ENCODE measurements around the gene DNAH7. TPM values are rescaled to one million over a fixed set of nuclear protein-coding genes. Genes with fewer than 3 reads are reported as not detected.

The DNAH7 gene
- total and polyA plus RNA-seq, 7 donors: 0.04 to 0.29 (median 0.10) TPM; not detected in 1

GRCh38 chr2:195805283-195805976 lies 263.2 kb downstream of the DNAH7 start:
- no peaks in the 10 kb centered on the region for H3K27me3 ChIP-seq (ENCODE audit: insufficient read depth in 3 of 3, low read length in 2 of 3)
- intact Hi-C loops (cut with DNase I): no loop called here
- no peak overlapping the region for H3K4me3 ChIP-seq
- no peak for DNase-seq
- H3K36me3 ChIP-seq (ENCODE audit: insufficient read depth in 1 of 2, low read depth in 1 of 2): no peaks in the 10 kb centered on the region
- WGBS, 3 donors: 83 to 88% (median 85%) methylated on average over 1 of the region's 1 CpG
- no peak for ATAC-seq
- no peak for TF ChIP-seq CTCF (IDR thresholded peaks at IDR 0.05)
- H3K4me1 ChIP-seq: no peaks in the 10 kb centered on the region
- H3K9me3 ChIP-seq: no peaks in the 10 kb centered on the region
- no peak overlapping the region for H3K27ac ChIP-seq

- no peak for TF ChIP-seq CTCF (IDR thresholded peaks at IDR 0.05)
- DNase-seq: no peak
- Histone ChIP-seq H3K27me3 (ENCODE audit: insufficient read depth in 3 of 3, low read length in 2 of 3) (no peaks in the 10 kb centered on the region), H3K9me3 (no peaks in the 10 kb centered on the region), H3K36me3 (ENCODE audit: insufficient read depth in 1 of 2, low read depth in 1 of 2) (no peaks in the 10 kb centered on the region), H3K27ac (no peak overlapping the region), H3K4me1 (no peaks in the 10 kb centered on the region), H3K4me3 (no peak overlapping the region)
- no peak for ATAC-seq
- WGBS, 3 donors: 22 to 23% (median 23%) methylated on average over 1 of the region's 1 CpG
- intact Hi-C loops (cut with DNase I): no loop called here
These were observed 272.8 kb downstream of the DNAH7 start for GRCh38 chr2:195795879-195796278.

GRCh38 chr2:195793881-195794280 lies 274.8 kb downstream of the DNAH7 start:
- Histone ChIP-seq H3K4me1 (no peaks in the 10 kb centered on the region), H3K9me3 (no peaks in the 10 kb centered on the region), H3K27me3 (ENCODE audit: insufficient read depth in 3 of 3, low read length in 2 of 3) (no peaks in the 10 kb centered on the region), H3K36me3 (ENCODE audit: insufficient read depth in 1 of 2, low read depth in 1 of 2) (no peaks in the 10 kb centered on the region), H3K27ac (no peak overlapping the region), H3K4me3 (no peak overlapping the region)
- ATAC-seq: no peak
- WGBS, 3 donors: 76 to 79% (median 77%) methylated on average over 2 of the region's 2 CpGs
- no peak for TF ChIP-seq CTCF (IDR thresholded peaks at IDR 0.05)
- intact Hi-C loops (cut with DNase I): no loop called here
- DNase-seq: no peak

- 96 to 100% (median 98%) methylated on average over 2 of the region's 2 CpGs for WGBS, 3 donors
- Histone ChIP-seq H3K36me3 (ENCODE audit: insufficient read depth in 1 of 2, low read depth in 1 of 2) (no peaks in the 10 kb centered on the region), H3K4me1 (no peaks in the 10 kb centered on the region), H3K27ac (no peak overlapping the region), H3K27me3 (ENCODE audit: insufficient read depth in 3 of 3, low read length in 2 of 3) (no peaks in the 10 kb centered on the region), H3K4me3 (no peak overlapping the region), H3K9me3 (no peaks in the 10 kb centered on the region)
- intact Hi-C loops (cut with DNase I): no loop called here
- no peak for TF ChIP-seq CTCF (IDR thresholded peaks at IDR 0.05)
- no peak for DNase-seq
- no peak for ATAC-seq
These were observed 286.5 kb downstream of the DNAH7 start for GRCh38 chr2:195782156-195782555.

- Histone ChIP-seq H3K4me1 (no peaks in the 10 kb centered on the region), H3K9me3 (no peaks in the 10 kb centered on the region), H3K4me3 (no peak overlapping the region), H3K27ac (no peak overlapping the region), H3K27me3 (ENCODE audit: insufficient read depth in 3 of 3, low read length in 2 of 3) (no peaks in the 10 kb centered on the region), H3K36me3 (ENCODE audit: insufficient read depth in 1 of 2, low read depth in 1 of 2) (no peaks in the 10 kb centered on the region)
- 65 to 72% (median 71%) methylated on average over 2 of the region's 2 CpGs for WGBS, 3 donors
- no peak for DNase-seq
- ATAC-seq: no peak
- intact Hi-C loops (cut with DNase I): no loop called here
- TF ChIP-seq CTCF (IDR thresholded peaks at IDR 0.05): no peak
These were observed 289.1 kb downstream of the DNAH7 start for GRCh38 chr2:195779491-195779890.

Measured in psoas muscle (tissue), 8 donors.